CD14-positive monocyte (primary cell): ENCODE measurements around the gene TMTC1. TPM values are rescaled to one million over a fixed set of nuclear protein-coding genes. Genes with fewer than 3 reads are reported as not detected.

ENCODE experiments used
- DNase-seq, 3 donors: peaks; one replicate each; pipeline ENCODE4 v3.0.0-alpha.2; 2011 to 2022
- H2AFZ ChIP-seq: 2 replicates; pipeline ENCODE4 v1.6.0; 2012; ENCODE audit warnings: mild to moderate bottlenecking, low read depth, low read length, inconsistent platforms; ENCODE audit not compliant: insufficient read depth, poor library complexity, severe bottlenecking
- H3K27ac ChIP-seq, 2 donors: 1 replicate in 1 of 2; 2 replicates in 1 of 2; pipeline ENCODE4 v1.5.1; 2012 to 2013; ENCODE audit warnings: low read length in 2 of 2, control low read depth in 1 of 2, inconsistent platforms in 1 of 2, low read depth in 1 of 2, mild to moderate bottlenecking in 1 of 2
- H3K27me3 ChIP-seq, 2 donors: one replicate each; pipeline versions ENCODE4 v1.6.0 to v1.6.1; 2011 to 2013; ENCODE audit warnings: low read length in 2 of 2; ENCODE audit not compliant: control insufficient read depth in 2 of 2, insufficient read depth in 2 of 2
- H3K36me3 ChIP-seq, 2 donors: replicated peaks in 1 of 2; 1 replicate in 1 of 2; 2 replicates in 1 of 2; pipeline versions ENCODE4 v1.5.1 to v1.6.1; 2012 to 2013; ENCODE audit warnings: low read length in 2 of 2, control low read depth in 1 of 2, inconsistent platforms in 1 of 2, mild to moderate bottlenecking in 1 of 2; ENCODE audit not compliant: insufficient read depth in 2 of 2, control insufficient read depth in 1 of 2
- H3K4me1 ChIP-seq, 2 donors: 1 replicate in 1 of 2; 2 replicates in 1 of 2; pipeline versions ENCODE4 v1.5.1 to v1.6.1; 2012 to 2013; ENCODE audit warnings: low read length in 2 of 2, control low read depth in 1 of 2, inconsistent platforms in 1 of 2, mild to moderate bottlenecking in 1 of 2, moderate library complexity in 1 of 2; ENCODE audit not compliant: insufficient read depth in 2 of 2, control insufficient read depth in 1 of 2
- H3K4me2 ChIP-seq: replicated peaks from 2 replicates; pipeline ENCODE3; 2012; ENCODE audit warnings: low read length, moderate library complexity, mild to moderate bottlenecking; ENCODE audit not compliant: poor library complexity, severe bottlenecking; ENCODE audit errors: extremely low read depth
- H3K4me3 ChIP-seq, 3 experiments: fragments of 200-600 bp in 1 of 3; sonication (generic) in 1 of 3; replicated peaks in 1 of 3; 1 replicate in 2 of 3; 2 replicates in 1 of 3; pipeline ENCODE4 v1.5.1; 2011 to 2013; ENCODE audit warnings: low read length in 3 of 3, mild to moderate bottlenecking in 3 of 3, control low read depth in 2 of 3, low read depth in 2 of 3, inconsistent platforms in 1 of 3, moderate library complexity in 1 of 3
- H3K79me2 ChIP-seq: 2 replicates; pipeline ENCODE4 v1.6.0; 2012; ENCODE audit warnings: mild to moderate bottlenecking, control low read depth, inconsistent platforms, low read length, moderate library complexity; ENCODE audit not compliant: insufficient read depth
- H3K9ac ChIP-seq: 2 replicates; pipeline ENCODE4 v1.6.0; 2017; ENCODE audit warnings: low read length, mild to moderate bottlenecking; ENCODE audit not compliant: insufficient read depth, poor library complexity, severe bottlenecking
- H3K9me3 ChIP-seq, 2 donors: replicated peaks in 1 of 2; 1 replicate in 1 of 2; 2 replicates in 1 of 2; pipeline versions ENCODE4 v1.5.1 to v1.6.1; 2012 to 2013; ENCODE audit warnings: low read length in 2 of 2, control low read depth in 1 of 2; ENCODE audit not compliant: control insufficient read depth in 1 of 2, insufficient read depth in 1 of 2
- H4K20me1 ChIP-seq: 2 replicates; pipeline ENCODE4 v1.6.0; 2012; ENCODE audit warnings: mild to moderate bottlenecking, low read length, control low read depth, moderate library complexity; ENCODE audit not compliant: insufficient read depth
- H3K27ac Mint-ChIP-seq, 7 donors: one replicate each; pipeline ENCODE4 v1.8.0; 2020; ENCODE audit warnings: mild to moderate bottlenecking in 7 of 7, mixed read lengths in 7 of 7, moderate library complexity in 6 of 7, inconsistent platforms in 2 of 7
- H3K27me3 Mint-ChIP-seq, 3 donors: one replicate each; pipeline ENCODE4 v1.8.0; 2021 to 2022; ENCODE audit warnings: low read depth in 3 of 3, mild to moderate bottlenecking in 3 of 3, mixed read lengths in 3 of 3, moderate library complexity in 3 of 3, inconsistent platforms in 1 of 3
- H3K36me3 Mint-ChIP-seq, 2 donors: one replicate each; pipeline ENCODE4 v1.8.0; 2020; ENCODE audit warnings: mixed read lengths in 2 of 2, inconsistent platforms in 1 of 2, mild to moderate bottlenecking in 1 of 2
- H3K4me1 Mint-ChIP-seq: one replicate; pipeline ENCODE4 v1.8.0; 2020; ENCODE audit warnings: mild to moderate bottlenecking, mixed read lengths
- H3K4me3 Mint-ChIP-seq, 2 donors: one replicate each; pipeline ENCODE4 v1.8.0; 2020; ENCODE audit warnings: mild to moderate bottlenecking in 2 of 2, mixed read lengths in 2 of 2, moderate library complexity in 1 of 2
- H3K9me3 Mint-ChIP-seq, 7 donors: one replicate each; pipeline ENCODE4 v1.8.0; 2020 to 2022; ENCODE audit warnings: mixed read lengths in 7 of 7, mild to moderate bottlenecking in 6 of 7, moderate library complexity in 6 of 7, inconsistent platforms in 2 of 7
- WGBS: methylation state at CpG from one replicate; pipeline ENCODE4 v1.1.5; 2013; ENCODE audit warnings: missing lambda C conversion rate; ENCODE audit not compliant: insufficient coverage; 5-methylcytosine and 5-hydroxymethylcytosine counted together
- intact Hi-C, 2 donors: fragments of 100-400 bp; cut with micrococcal nuclease; formaldehyde crosslinking; loops; one replicate each; pipeline versions ENCODE4 v1.15.0 to v1.15.1; 2023
- polyA plus RNA-seq, 3 donors: library from polyadenylated mRNA; depleted of rRNA in 1 of 3; unstranded in 2 of 3; stranded (reverse) in 1 of 3; fragments of 300-500 nt in 2 of 3; fragments of >200 nt in 1 of 3; fragmentation: Illumina TruSeq in 2 of 3; gene quantifications; 1 replicate in 2 of 3; 2 replicates in 1 of 3; pipeline ENCODE4 v1.2.3, GENCODE V29; 2012 to 2021
- TF ChIP-seq, protein P1 (sequence below): fragments of 200-600 bp; IDR thresholded peaks from one replicate; pipeline ENCODE4 v1.8.0; 2022; ENCODE audit warnings: antibody characterized with exemption, mild to moderate bottlenecking

TMTC1 gene
- polyA plus RNA-seq, 3 donors: 0.57 to 5.6 (median 2.1) TPM

DNA sequence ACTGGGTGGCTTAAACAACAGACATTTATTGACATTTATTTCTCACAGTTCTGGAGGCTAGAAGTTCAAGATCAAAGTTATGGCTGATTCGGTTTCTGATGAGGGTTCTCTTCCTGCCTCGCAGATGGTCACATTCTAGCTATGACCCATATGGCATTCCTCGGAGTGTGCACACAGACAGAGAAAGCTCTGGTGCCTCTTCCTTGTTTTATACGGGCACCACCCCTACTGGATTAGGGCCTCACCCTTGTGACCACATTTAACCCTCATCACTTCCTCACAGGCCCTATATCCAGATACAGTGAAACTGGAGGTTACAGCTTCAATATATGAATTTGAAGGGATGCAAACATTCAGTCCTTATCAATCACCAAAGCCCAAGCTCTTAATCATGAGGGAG lies 209.2 kb downstream of the TMTC1 start:
- Histone ChIP-seq H3K79me2 (no peaks in the 10 kb centered on the region), H3K4me2 (no peak overlapping the region), H3K9me3 (no peaks in the 10 kb centered on the region), H3K27me3 (no peaks in the 10 kb centered on the region), H3K36me3 (no peaks in the 10 kb centered on the region), H3K4me1 (peaks cover 3 to 4% of the 10 kb centered on the region in 2 donors), H3K9ac (no peak overlapping the region), H3K4me3 (no peak overlapping the region), H4K20me1 (no peaks in the 10 kb centered on the region), H3K27ac (no peak overlapping the region), H2AFZ (no peak overlapping the region)
- TF ChIP-seq, protein P1, sequence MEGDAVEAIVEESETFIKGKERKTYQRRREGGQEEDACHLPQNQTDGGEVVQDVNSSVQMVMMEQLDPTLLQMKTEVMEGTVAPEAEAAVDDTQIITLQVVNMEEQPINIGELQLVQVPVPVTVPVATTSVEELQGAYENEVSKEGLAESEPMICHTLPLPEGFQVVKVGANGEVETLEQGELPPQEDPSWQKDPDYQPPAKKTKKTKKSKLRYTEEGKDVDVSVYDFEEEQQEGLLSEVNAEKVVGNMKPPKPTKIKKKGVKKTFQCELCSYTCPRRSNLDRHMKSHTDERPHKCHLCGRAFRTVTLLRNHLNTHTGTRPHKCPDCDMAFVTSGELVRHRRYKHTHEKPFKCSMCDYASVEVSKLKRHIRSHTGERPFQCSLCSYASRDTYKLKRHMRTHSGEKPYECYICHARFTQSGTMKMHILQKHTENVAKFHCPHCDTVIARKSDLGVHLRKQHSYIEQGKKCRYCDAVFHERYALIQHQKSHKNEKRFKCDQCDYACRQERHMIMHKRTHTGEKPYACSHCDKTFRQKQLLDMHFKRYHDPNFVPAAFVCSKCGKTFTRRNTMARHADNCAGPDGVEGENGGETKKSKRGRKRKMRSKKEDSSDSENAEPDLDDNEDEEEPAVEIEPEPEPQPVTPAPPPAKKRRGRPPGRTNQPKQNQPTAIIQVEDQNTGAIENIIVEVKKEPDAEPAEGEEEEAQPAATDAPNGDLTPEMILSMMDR: no peak
- H3K4me3 Mint-ChIP-seq: no peak overlapping the region
- H3K27ac Mint-ChIP-seq: peak overlapping the region in 2 of 7 donors; percentile 51
- WGBS: 83% methylated on average over 3 of the region's 4 CpGs
- H3K36me3 Mint-ChIP-seq: peaks cover 0 to 35% of the 10 kb centered on the region in 2 donors
- intact Hi-C loops: no loop called here
- DNase-seq: peak in 2 of 3 donors; percentile 6 to 12
- peaks cover 20% of the 10 kb centered on the region for H3K4me1 Mint-ChIP-seq
- peaks cover 0 to 5% (median 3%) of the 10 kb centered on the region in 7 donors for H3K9me3 Mint-ChIP-seq
- peaks cover 2 to 5% (median 3%) of the 10 kb centered on the region in 3 donors for H3K27me3 Mint-ChIP-seq

DNA sequence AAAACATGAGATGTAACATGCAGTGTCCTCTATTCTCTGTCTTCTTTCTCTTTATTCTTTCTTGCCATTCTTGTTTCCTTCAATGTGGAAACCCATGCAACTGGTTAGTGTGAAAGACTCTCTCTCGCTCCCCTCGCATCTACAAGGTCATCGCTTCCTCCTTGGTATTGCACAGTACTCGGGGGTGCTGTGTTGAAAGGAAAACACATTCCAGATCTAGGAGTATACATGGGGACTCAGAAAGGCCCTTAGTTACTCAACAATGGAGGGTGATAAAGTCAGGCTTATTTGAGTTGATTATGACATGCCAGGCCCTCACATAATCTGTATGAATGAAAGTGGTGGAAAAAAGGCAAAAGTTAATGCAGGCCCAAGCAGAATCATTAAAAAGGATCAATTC lies 210.8 kb downstream of the TMTC1 start:
- H3K9ac ChIP-seq: no peak overlapping the region

More for the DNA sequence above, 210.8 kb downstream of the TMTC1 start:
- Histone ChIP-seq H3K79me2 (no peaks in the 10 kb centered on the region), H3K27ac (no peak overlapping the region), H4K20me1 (no peaks in the 10 kb centered on the region), H3K4me1 (peaks cover 0 to 4% of the 10 kb centered on the region in 2 donors), H3K4me3 (no peak overlapping the region), H3K4me2 (no peak overlapping the region), H3K9me3 (no peaks in the 10 kb centered on the region), H3K36me3 (no peaks in the 10 kb centered on the region), H2AFZ (no peak overlapping the region), H3K27me3 (no peaks in the 10 kb centered on the region)
- no CpG with 5 or more reads among the region's 4 CpGs for WGBS
- no peak for DNase-seq
- peaks cover 3 to 5% (median 4%) of the 10 kb centered on the region in 3 donors for H3K27me3 Mint-ChIP-seq
- H3K4me1 Mint-ChIP-seq: peaks cover 16% of the 10 kb centered on the region
- peaks cover 0 to 5% (median 3%) of the 10 kb centered on the region in 7 donors for H3K9me3 Mint-ChIP-seq
- no peak overlapping the region for H3K4me3 Mint-ChIP-seq
- TF ChIP-seq, protein P1: no peak
- intact Hi-C loops: no loop called here
- H3K36me3 Mint-ChIP-seq: peaks cover 0 to 35% of the 10 kb centered on the region in 2 donors
- no peak overlapping the region for H3K27ac Mint-ChIP-seq
